HG03175 (cell line): Measurements from ENCODE around the gene SLC15A2.
"Not testable (repeated sequence)": the region's sequence is repeated elsewhere in the genome, so short reads cannot be mapped to it uniquely, and the experiment has no call there.

Experiments used
- ATAC-seq: cut with Tn5 transposase; IDR thresholded peaks from one replicate; pipeline ENCODE4 v1.9.1; 2021; ENCODE audit warnings: mild to moderate bottlenecking, moderate library complexity; ENCODE audit not compliant: unreplicated experiment

The SLC15A2 gene, protein sequence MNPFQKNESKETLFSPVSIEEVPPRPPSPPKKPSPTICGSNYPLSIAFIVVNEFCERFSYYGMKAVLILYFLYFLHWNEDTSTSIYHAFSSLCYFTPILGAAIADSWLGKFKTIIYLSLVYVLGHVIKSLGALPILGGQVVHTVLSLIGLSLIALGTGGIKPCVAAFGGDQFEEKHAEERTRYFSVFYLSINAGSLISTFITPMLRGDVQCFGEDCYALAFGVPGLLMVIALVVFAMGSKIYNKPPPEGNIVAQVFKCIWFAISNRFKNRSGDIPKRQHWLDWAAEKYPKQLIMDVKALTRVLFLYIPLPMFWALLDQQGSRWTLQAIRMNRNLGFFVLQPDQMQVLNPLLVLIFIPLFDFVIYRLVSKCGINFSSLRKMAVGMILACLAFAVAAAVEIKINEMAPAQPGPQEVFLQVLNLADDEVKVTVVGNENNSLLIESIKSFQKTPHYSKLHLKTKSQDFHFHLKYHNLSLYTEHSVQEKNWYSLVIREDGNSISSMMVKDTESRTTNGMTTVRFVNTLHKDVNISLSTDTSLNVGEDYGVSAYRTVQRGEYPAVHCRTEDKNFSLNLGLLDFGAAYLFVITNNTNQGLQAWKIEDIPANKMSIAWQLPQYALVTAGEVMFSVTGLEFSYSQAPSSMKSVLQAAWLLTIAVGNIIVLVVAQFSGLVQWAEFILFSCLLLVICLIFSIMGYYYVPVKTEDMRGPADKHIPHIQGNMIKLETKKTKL

DNA sequence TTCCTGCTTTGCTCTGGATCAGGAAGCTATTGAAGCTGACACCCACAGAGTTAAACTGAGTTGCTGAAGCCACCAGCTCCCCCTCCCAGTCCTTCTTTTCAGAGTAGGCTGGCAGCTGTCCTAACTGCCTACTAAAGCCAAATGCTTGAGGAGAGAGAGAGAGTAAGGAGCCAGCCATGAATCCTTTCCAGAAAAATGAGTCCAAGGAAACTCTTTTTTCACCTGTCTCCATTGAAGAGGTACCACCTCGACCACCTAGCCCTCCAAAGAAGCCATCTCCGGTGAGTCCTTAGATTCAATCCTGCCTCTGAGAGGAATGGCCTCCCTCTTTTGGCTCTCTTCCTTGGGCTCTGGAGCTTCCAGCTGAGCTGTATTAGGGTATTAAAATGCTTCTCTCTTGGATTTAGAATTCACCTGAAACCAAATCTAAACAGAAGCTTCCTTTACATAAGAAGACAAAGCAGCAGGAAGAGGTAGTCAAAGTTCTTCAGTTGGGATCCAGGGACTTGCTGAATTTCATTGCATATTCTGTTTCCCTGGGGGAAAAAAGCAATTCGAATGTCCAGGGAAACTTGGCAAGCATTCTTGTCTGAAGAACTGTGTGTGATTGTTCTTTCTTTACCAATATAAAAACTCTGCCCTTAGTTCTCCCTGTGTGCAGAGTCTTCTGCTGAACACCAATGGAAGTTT is at the start of gene SLC15A2:
SLC15A2 (plus strand) TSS at position 101 of the 690 bp plus-strand sequence; CDS start at position 177, 76 bp downstream.
- no peak for ATAC-seq

GRCh38 chr3:121844892-121845291 is 49.3 kb upstream of the SLC15A2 start:
- ATAC-seq, result no peak

DNA sequence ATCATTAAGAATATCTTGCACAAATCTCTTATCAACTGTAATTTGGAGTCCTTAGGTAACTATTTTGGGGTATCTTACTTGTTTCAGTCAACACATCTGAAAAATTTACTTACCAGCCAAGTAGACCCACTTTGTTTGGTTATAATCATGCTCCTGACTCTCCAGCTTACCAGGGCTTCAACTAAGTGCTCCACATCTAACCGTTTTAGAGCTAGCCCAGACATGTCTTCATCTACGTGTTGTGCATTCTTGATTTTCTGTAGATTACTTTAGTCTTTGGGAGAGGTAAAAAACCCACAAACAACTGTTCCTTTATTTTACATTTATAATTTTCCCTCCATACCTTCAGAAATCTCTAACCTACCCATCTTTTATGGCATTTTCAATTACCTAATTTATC is 41.9 kb upstream of the SLC15A2 start:
- ATAC-seq, result no peak

DNA sequence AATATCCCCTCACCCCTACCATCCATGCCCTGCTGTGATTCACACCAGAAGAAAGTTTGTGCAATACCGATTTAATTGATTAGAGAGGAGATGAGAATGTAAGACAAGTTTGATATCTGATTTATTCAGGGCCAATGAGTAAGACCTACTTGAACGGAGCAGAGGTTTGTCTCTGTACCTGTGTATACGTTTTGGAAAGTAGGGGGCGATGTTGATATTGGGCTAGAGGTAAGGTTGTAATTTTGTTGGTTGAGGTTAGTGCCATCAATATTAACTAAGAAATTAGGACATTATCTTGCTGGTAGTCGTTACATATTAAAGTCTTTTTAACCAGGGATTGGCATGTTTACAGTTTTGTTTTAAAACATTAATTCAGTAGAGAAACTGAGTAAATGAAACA is 38.6 kb upstream of the SLC15A2 start:
- no peak for ATAC-seq

DNA sequence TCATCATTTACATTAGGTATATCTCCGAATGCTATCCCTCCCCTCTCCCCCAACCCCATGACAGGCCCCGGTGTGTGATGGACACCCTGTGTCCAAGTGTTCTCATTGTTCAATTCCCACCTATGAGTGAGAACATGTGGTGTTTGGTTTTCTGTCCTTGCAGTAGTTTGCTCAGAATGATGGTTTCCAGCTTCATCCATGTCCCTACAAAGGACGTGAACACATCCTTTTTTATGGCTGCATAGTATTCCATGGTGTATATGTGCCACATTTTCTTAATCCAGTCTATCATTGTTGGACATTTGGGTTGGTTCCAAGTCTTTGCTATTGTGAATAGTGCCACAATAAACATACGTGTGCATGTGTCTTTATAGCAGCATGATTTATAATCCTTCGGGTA is 36.4 kb upstream of the SLC15A2 start:
- ATAC-seq, result not testable (repeated sequence)

DNA sequence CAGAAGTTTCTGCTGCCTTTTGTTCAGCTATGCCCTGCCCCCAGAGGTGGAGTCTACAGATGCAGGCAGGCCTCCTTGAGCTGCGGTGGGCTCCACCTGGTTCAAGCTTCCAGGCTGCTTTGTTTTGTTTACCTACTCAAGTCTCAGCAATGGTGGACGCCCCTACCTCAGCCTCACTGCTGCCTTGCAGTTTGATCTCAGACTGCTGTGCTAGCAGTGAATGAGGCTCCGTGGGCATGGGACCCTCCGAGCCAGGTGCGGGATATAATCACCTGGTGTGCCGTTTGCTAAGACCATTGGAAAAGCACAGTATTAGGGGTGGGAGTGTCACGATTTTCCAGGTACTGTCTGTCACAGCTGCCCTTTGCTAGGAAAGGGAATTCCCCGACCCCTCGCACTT is 31.0 kb upstream of the SLC15A2 start:
- not testable (repeated sequence) for ATAC-seq

DNA sequence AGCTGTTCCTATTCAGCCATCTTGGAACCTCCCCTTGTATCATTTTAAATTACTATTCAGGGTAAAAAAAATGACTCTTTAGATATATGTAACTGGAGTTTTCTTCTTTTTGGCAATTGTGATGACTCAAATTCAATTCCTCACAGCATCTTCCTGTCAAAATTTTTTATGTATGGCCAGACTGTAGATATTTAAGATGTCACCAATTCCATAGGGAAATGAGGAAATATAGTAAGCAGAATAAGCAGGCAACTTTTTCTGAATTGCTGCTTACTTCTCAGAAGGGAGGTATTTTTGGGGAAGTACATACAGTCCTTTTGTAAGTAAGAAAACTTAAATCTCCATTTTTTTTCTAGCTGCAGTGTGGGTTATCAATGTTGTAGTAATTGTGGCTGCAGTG is 30.4 kb upstream of the SLC15A2 start:
- no peak for ATAC-seq

- ATAC-seq, result no peak
These were observed 24.5 kb upstream of the SLC15A2 start for GRCh38 chr3:121869736-121870135.

GRCh38 chr3:121870717-121871116 is 23.5 kb upstream of the SLC15A2 start:
- no peak for ATAC-seq

DNA sequence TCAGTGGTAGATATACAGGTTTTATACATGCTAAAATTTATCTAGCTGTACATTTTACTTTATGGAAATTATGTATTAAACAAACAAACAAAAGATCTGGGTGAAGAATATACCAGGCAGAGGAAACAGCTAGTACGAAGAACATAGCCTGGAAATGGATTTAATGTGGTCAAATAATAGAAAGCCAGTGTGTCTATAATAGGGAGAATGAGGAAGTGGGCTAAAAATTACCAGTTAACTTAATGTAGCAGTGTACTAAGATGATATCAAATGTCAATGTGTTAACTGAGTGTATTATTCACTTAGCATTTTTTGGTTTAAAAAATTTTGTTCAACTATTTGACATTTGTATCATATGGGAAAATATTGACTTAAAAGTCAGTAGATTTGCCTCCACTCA is 22.8 kb upstream of the SLC15A2 start:
- no peak for ATAC-seq

DNA sequence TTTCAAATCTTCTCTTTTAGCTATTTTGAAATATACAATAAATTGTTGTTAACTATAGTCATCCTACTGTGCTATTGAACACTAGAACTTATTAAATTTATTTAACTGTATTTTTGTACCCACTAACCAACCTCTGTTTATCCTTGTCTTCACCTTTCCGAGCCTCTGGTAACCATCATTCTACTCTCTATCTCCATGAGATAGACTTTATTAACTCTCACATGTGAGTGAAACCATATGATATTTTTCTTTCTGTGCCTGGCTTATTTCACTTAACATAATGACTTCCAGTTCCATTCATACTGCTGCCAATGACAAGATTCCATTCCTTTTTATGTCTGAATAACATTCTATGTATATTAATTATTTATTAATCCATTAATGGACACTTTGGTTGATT is 15.8 kb upstream of the SLC15A2 start:
- ATAC-seq, result no peak

DNA sequence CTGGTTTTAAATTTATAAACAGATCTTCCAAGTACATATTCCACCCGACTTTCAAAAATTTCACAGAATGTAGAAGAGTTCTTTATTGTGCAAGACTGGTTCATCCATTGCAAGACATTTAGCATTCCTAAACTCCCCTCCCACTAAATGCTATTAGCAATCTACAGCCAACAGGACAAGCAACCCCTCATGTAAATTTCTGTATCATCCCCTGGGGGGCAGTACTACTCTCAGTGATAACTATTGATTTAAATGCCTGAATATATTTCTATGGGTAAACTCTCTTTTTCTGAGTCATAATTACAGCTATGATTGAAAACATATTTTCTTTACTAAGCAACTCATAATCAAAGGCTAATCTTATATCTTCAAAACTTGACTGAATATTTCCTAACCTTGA is 10.7 kb upstream of the SLC15A2 start:
- no peak for ATAC-seq

- ATAC-seq, result no peak
These were observed 8.8 kb upstream of the SLC15A2 start for GRCh38 chr3:121885386-121885785.

- no peak for ATAC-seq
These were observed 920 bp downstream of the SLC15A2 start for GRCh38 chr3:121895121-121895520.

DNA sequence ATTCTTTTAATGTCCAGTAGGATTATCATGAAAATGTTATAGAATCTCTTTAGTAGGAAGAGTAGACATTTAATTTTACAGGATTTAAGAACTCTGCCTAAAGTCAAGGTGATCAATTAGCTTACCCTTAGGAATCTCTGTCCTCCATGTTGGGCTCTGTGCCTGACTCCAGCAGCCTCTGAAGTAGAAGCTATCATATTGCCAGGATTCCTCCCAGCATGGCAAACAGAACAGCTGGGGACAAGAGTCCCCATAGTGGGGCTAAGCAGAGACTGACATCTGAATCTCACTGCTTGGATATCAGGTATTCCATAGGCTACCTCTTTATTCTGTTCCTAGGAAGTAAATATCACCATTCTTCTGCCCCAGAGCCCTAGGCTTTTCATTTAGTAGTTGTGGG is 1.5 kb downstream of the SLC15A2 start:
- ATAC-seq, result no peak

GRCh38 chr3:121896823-121897222 is 2.6 kb downstream of the SLC15A2 start:
- no peak for ATAC-seq

- ATAC-seq, result no peak
These were observed 3.1 kb downstream of the SLC15A2 start for GRCh38 chr3:121897296-121897695.

DNA sequence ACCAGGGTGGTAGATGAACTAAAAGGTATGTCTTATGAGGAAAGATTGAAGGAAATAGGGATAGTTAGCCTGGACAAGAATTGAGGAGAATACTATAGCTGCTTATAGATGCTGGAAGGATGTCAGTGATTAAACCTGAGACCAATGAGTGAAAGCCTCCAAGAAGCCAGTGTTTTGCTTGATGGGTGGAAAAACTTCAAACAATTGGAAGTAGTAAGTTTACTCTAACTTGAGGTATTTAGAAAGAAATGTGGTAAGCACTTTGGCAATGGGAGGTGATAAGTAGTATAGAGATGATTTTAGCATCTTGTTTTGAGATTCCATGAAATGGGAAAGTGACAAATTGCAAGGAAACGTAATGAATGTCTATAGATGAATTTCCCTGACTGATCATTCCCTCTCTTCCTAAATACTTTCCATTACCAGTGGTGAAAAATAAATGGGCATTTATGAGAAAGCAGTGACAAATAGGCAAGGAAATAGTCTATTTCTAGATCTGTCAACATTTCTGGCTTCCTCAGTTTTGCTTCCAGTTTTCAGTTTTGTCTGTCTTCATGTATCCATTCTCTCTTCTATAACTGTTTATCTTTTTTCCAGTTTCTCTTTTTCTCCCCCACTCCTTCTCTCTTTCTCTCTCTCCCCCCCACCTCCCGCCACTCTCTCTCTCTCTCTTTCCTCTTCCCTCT is 19.2 kb downstream of the SLC15A2 start:
- ATAC-seq, result no peak

DNA sequence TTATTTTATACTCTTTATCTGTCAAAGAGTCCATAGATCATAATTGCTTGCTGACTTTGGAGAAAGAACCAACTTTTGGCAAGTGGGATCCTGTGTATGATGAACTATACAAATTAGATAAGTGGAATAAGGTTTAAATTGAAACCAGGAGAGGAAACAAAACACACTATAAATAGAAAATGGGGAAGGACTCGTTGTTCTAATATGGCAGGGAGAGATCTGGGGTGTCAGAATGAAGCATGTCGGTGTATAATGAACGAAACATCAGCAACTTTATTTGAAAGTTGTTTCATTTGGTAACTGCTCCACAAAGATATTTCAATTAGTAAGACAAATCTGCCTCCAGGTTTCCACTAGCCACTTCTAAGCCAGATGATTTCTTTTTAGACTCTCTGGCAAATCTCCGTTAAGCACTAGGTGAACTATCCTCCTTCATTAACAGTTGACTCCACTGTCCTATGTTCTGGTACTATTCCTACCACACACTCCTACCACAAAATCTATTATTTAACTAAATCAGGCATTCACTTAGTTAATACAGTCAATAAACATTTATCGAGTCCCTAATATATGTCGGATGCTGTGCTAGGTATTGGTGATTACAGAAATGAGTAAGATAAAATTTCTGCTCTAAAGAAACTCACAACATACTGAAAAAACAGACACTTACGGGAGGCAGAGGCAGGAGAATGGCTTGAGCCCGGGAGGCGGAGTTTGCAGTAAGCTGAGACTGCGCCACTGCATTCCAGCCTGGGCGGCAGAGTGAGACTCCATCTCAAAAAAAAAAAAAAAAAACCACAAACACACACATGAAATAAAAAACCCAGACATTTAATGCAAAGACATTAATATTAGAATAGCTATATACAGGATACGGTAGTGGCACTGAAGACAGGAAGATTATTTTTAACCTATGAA is 20.1 kb downstream of the SLC15A2 start:
- ATAC-seq, result no peak

DNA sequence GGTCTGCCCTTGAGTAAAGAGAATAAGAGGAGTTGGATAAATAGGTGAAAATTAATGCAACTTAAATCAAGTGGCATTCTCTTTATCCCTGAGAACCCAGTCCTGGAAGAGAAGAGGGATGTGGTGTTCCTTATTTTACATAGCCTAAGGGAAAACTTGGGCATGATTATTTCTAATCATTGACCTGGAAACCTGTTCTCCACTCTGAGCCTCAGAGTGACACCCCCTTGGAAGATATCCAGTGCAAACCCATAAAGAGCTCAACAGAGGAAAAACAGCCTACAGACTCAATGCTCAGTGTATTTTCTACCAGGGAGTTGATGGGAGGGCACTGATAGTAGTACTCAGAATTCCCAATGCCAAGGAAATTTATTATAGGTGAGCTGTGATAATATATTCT is 22.0 kb downstream of the SLC15A2 start:
- no peak for ATAC-seq
